Suprapubic skin (tissue), 4 donors: ENCODE data around the gene SMG6.

Source experiments
- POLR2A ChIP-seq, 2 donors: fragments of 450-650 bp; IDR thresholded peaks; one replicate each; pipeline ENCODE4 v1.6.1; 2017; ENCODE audit warnings: antibody characterized with exemption in 2 of 2, mild to moderate bottlenecking in 2 of 2, moderate library complexity in 2 of 2
- POLR2AphosphoS5 ChIP-seq, 3 donors: sonication (generic); formaldehyde crosslinking; IDR thresholded peaks; one replicate each; pipeline ENCODE4 v1.6.1; 2017; ENCODE audit warnings: antibody characterized with exemption in 3 of 3
- TF ChIP-seq, protein P1 (sequence below), 2 donors: fragments of 200-600 bp in 1 of 2; fragments of 450-650 bp in 1 of 2; sonication (generic) in 1 of 2; IDR thresholded peaks; one replicate each; pipeline ENCODE4 v1.5.1; 2016 to 2019; ENCODE audit warnings: antibody characterized with exemption in 2 of 2, mild to moderate bottlenecking in 1 of 2, moderate library complexity in 1 of 2

DNA sequence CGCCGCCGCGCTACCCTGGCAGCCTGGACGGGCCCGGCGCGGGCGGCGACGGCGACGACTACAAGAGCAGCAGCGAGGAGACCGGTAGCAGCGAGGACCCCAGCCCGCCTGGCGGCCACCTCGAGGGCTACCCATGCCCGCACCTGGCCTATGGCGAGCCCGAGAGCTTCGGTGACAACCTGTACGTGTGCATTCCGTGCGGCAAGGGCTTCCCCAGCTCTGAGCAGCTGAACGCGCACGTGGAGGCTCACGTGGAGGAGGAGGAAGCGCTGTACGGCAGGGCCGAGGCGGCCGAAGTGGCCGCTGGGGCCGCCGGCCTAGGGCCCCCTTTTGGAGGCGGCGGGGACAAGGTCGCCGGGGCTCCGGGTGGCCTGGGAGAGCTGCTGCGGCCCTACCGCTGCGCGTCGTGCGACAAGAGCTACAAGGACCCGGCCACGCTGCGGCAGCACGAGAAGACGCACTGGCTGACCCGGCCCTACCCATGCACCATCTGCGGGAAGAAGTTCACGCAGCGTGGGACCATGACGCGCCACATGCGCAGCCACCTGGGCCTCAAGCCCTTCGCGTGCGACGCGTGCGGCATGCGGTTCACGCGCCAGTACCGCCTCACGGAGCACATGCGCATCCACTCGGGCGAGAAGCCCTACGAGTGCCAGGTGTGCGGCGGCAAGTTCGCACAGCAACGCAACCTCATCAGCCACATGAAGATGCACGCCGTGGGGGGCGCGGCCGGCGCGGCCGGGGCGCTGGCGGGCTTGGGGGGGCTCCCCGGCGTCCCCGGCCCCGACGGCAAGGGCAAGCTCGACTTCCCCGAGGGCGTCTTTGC lies 245.6 kb downstream of the SMG6 start:
- TF ChIP-seq POLR2A (IDR thresholded peaks at IDR 0.05) = no peak
- TF ChIP-seq, protein P1, sequence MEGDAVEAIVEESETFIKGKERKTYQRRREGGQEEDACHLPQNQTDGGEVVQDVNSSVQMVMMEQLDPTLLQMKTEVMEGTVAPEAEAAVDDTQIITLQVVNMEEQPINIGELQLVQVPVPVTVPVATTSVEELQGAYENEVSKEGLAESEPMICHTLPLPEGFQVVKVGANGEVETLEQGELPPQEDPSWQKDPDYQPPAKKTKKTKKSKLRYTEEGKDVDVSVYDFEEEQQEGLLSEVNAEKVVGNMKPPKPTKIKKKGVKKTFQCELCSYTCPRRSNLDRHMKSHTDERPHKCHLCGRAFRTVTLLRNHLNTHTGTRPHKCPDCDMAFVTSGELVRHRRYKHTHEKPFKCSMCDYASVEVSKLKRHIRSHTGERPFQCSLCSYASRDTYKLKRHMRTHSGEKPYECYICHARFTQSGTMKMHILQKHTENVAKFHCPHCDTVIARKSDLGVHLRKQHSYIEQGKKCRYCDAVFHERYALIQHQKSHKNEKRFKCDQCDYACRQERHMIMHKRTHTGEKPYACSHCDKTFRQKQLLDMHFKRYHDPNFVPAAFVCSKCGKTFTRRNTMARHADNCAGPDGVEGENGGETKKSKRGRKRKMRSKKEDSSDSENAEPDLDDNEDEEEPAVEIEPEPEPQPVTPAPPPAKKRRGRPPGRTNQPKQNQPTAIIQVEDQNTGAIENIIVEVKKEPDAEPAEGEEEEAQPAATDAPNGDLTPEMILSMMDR (IDR thresholded peaks at IDR 0.05) = no peak
- no peak for TF ChIP-seq POLR2AphosphoS5 (IDR thresholded peaks at IDR 0.05)
